Vagina (tissue), 2 donors: Measurements from ENCODE around the gene CELF4. TPM values are rescaled to one million over a fixed set of nuclear protein-coding genes. Genes with fewer than 3 reads are reported as not detected.

ENCODE experiments used
- DNase-seq, 2 donors: peaks; one replicate each; pipeline ENCODE4 v3.0.0-alpha.2; 2017; ENCODE audit errors: extremely low spot score in 2 of 2
- H3K27ac ChIP-seq: fragments of 200-600 bp; sonication (generic); one replicate; pipeline ENCODE4 v1.5.1; 2019
- H3K27me3 ChIP-seq: fragments of 200-600 bp; sonication (generic); one replicate; pipeline ENCODE4 v1.5.1; 2019
- H3K36me3 ChIP-seq, 2 donors: fragments of 200-600 bp; sonication (generic); one replicate each; pipeline ENCODE4 v1.5.1; 2017 to 2019
- H3K4me1 ChIP-seq: fragments of 200-600 bp; sonication (generic); one replicate; pipeline ENCODE4 v1.5.1; 2019
- H3K4me3 ChIP-seq, 2 donors: fragments of 200-600 bp; sonication (generic); 1 replicate in 1 of 2; 2 replicates in 1 of 2; pipeline ENCODE4 v1.5.1; 2016 to 2019
- H3K9me3 ChIP-seq: fragments of 200-600 bp; sonication (generic); one replicate; pipeline ENCODE4 v1.5.1; 2019
- POLR2A ChIP-seq, 2 donors: fragments of 450-650 bp; IDR thresholded peaks; one replicate each; pipeline ENCODE4 v1.6.1; 2017; ENCODE audit warnings: antibody characterized with exemption in 2 of 2, mild to moderate bottlenecking in 2 of 2, moderate library complexity in 2 of 2
- POLR2AphosphoS5 ChIP-seq, 2 donors: sonication (generic); formaldehyde crosslinking; IDR thresholded peaks; one replicate each; pipeline ENCODE4 v1.9.0; 2017; ENCODE audit warnings: antibody characterized with exemption in 2 of 2, mild to moderate bottlenecking in 2 of 2, low read depth in 1 of 2; ENCODE audit not compliant: insufficient read depth in 1 of 2
- intact Hi-C: fragments of 100-400 bp; cut with DNase I; formaldehyde crosslinking; loops from one replicate; pipeline ENCODE4 v1.15.1; 2023
- total RNA-seq: library from RNA; depleted of rRNA; stranded (reverse); fragments of >200 nt; gene quantifications from one replicate; pipeline ENCODE4 v1.2.3, GENCODE V29; 2016
- TF ChIP-seq, protein P1 (sequence below), 3 experiments: fragments of 450-650 bp in 2 of 3; fragments of 200-600 bp in 1 of 3; sonication (generic) in 1 of 3; IDR thresholded peaks; one replicate each; pipeline ENCODE4 v1.5.1; 2017 to 2019; ENCODE audit warnings: antibody characterized with exemption in 3 of 3, mild to moderate bottlenecking in 2 of 3, moderate library complexity in 2 of 3

Gene CELF4
- total RNA-seq, 1 donor from 2014 or later, result 2.2 TPM

DNA sequence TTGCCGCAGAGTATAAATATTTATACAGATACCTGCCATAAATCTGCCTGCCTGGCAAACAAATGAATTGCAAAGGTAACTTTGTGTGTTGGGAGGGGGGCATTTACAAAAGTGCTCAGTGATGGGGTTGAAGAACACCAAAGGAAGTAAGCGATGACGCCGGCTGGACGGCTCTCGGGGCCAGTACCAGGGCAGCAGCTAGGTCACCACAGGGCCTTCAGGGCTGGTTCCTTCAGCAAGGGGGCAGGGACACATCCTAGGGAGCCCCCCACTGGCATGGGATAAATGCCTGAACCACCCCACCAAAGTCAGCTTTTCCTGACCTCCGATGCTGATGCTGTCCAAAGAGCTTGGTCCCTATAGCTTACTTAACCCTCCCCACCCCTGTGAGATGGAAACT is 190.4 kb downstream of the CELF4 start:
- H3K27ac ChIP-seq, result no peak overlapping the region
- no peaks in the 10 kb centered on the region for H3K9me3 ChIP-seq
- H3K4me1 ChIP-seq, result no peaks in the 10 kb centered on the region
- H3K27me3 ChIP-seq, result no peaks in the 10 kb centered on the region
- intact Hi-C loops, result no loop called here
- H3K4me3 ChIP-seq, result no peak overlapping the region
- TF ChIP-seq POLR2A (IDR thresholded peaks at IDR 0.05) (no peak), POLR2AphosphoS5 (IDR thresholded peaks at IDR 0.05; ENCODE audit: insufficient read depth in 1 of 2, low read depth in 1 of 2) (no peak)
- TF ChIP-seq, protein P1, sequence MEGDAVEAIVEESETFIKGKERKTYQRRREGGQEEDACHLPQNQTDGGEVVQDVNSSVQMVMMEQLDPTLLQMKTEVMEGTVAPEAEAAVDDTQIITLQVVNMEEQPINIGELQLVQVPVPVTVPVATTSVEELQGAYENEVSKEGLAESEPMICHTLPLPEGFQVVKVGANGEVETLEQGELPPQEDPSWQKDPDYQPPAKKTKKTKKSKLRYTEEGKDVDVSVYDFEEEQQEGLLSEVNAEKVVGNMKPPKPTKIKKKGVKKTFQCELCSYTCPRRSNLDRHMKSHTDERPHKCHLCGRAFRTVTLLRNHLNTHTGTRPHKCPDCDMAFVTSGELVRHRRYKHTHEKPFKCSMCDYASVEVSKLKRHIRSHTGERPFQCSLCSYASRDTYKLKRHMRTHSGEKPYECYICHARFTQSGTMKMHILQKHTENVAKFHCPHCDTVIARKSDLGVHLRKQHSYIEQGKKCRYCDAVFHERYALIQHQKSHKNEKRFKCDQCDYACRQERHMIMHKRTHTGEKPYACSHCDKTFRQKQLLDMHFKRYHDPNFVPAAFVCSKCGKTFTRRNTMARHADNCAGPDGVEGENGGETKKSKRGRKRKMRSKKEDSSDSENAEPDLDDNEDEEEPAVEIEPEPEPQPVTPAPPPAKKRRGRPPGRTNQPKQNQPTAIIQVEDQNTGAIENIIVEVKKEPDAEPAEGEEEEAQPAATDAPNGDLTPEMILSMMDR (IDR thresholded peaks at IDR 0.05), result no peak
- H3K36me3 ChIP-seq, result no peaks in the 10 kb centered on the region
- no peak for DNase-seq

DNA sequence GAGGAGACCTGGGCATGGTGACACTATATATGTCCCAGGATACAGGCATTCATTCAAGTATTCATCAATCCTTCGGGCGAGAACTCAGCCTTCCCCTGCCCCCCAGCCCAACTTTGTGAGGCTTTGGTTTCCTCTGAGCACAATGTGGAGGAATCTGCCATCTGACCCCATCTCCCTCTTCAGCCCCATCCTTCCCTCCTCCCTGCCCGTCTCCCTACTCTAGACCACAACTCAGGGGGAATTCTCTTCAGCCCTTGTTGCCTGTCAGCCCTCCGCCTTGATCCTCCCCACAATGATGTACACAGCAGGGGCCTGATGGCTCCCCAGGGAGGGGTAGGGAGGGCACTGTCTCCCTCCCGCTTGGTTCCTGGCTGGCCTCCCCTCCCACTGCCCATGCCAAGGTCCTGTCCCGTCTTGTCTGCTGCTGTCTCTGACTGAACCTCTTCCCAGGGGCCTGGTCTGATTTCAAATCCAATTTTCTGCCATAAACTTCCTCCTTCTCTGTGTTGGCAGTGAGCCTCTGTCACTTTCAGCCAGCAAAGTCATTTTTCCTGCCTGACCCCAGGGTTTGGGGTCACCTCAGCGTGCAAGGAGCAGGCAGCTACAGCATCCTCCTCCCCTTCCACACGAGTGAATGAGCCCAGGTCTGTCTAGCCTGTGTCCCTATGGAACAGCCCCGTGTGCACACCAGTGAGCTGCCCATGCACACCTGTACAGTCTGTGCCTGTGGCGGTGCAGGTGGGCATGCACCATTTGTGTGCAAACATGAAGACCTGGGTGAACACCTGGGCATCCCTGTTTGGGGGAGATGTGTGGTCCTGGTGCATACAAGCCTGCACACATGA is 197.3 kb downstream of the CELF4 start:
- H3K9me3 ChIP-seq, result no peaks in the 10 kb centered on the region
- no peak overlapping the region for H3K27ac ChIP-seq
- no peaks in the 10 kb centered on the region for H3K27me3 ChIP-seq
- H3K4me1 ChIP-seq, result no peaks in the 10 kb centered on the region
- TF ChIP-seq POLR2A (IDR thresholded peaks at IDR 0.05) (no peak), POLR2AphosphoS5 (IDR thresholded peaks at IDR 0.05; ENCODE audit: insufficient read depth in 1 of 2, low read depth in 1 of 2) (no peak)
- TF ChIP-seq, protein P1 (IDR thresholded peaks at IDR 0.05), result no peak
- intact Hi-C loops, result no loop called here
- H3K4me3 ChIP-seq, result no peak overlapping the region
- H3K36me3 ChIP-seq, result no peaks in the 10 kb centered on the region
- no peak for DNase-seq

DNA sequence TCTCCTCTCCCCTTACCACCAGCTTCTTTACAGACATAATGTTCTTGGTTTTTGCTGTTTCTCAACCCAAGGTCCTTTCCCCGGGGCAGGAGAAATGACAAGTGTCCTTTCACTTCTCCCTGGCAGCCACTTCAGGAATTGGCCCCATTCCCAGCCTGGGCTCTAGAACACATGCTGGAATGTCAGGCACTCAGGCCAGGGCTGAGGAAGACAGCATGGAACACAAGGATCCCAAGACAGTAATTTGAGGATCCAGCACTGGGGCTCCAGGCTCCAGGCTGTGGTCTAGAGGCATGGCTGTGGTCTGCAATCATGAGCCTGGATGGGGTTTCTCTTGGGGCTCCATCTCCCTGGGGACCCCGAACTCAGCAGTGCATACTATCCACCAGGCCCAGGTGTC is 201.4 kb downstream of the CELF4 start:
- H3K4me1 ChIP-seq, result no peaks in the 10 kb centered on the region
- DNase-seq, result no peak

DNA sequence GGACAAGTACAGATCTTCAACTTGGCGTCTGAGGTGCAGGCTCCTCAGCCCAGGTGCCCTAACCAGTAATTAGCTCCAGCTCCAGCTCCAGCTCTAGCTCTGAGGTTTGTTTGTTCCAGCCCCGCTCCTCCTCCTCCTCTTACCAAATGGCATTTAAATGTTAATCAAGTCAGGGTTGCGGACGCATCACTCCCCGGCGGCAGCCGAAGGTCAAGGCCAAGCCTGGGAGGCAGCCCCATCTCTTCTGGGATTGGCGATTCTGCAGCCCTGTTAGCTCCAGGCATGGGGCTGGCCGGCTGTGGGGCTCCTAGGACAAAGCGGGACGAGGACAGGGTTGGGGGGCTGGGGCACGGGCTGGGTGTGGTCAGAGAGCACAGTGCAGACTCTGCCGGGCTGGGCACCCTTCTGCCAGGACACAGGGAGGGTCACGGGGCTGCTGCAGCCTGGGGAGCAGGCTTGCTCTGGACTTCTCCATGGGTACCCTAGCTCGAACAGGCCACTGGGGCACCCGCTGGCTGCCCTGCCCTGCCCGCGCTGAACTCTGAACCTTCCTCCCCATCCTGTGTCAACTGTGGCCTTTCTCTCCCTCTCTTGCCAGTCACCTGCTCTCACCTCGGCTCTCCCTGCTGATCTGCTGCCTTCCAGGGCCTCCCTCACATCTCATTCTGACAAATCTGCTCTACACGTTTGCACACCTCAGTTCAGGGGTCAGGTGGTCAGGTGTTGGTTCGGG is 203.3 kb downstream of the CELF4 start:
- Histone ChIP-seq H3K9me3 (no peaks in the 10 kb centered on the region), H3K36me3 (no peaks in the 10 kb centered on the region), H3K27ac (no peak overlapping the region), H3K27me3 (no peaks in the 10 kb centered on the region), H3K4me3 (no peak overlapping the region), H3K4me1 (no peaks in the 10 kb centered on the region)
- TF ChIP-seq POLR2AphosphoS5 (IDR thresholded peaks at IDR 0.05; ENCODE audit: insufficient read depth in 1 of 2, low read depth in 1 of 2), result no peak
- TF ChIP-seq, protein P1 (IDR thresholded peaks at IDR 0.05), result no peak
- no peak for TF ChIP-seq POLR2A (IDR thresholded peaks at IDR 0.05)
- intact Hi-C loops, result no loop called here
- no peak for DNase-seq

More for the DNA sequence above, 201.4 kb downstream of the CELF4 start:
- no peak for TF ChIP-seq POLR2A (IDR thresholded peaks at IDR 0.05)
- TF ChIP-seq, protein P1 (IDR thresholded peaks at IDR 0.05), result no peak
- no peak for TF ChIP-seq POLR2AphosphoS5 (IDR thresholded peaks at IDR 0.05; ENCODE audit: insufficient read depth in 1 of 2, low read depth in 1 of 2)
- no peaks in the 10 kb centered on the region for H3K9me3 ChIP-seq
- no peak overlapping the region for H3K4me3 ChIP-seq
- H3K27ac ChIP-seq, result no peak overlapping the region
- no peaks in the 10 kb centered on the region for H3K27me3 ChIP-seq
- no peaks in the 10 kb centered on the region for H3K36me3 ChIP-seq
- intact Hi-C loops, result no loop called here
